H1 (cell line): ENCODE data around the gene GALNT9. TPM values are rescaled to one million over a fixed set of nuclear protein-coding genes. Genes with fewer than 3 reads are reported as not detected.

ENCODE experiments used
- POLR2A ChIP-seq, 2 experiments: IDR thresholded peaks; 1 replicate in 1 of 2; 2 replicates in 1 of 2; pipeline ENCODE4 v1.6.1; 2011; ENCODE audit warnings: low read depth in 2 of 2, low read length in 2 of 2, mild to moderate bottlenecking in 2 of 2; ENCODE audit errors: control extremely low read depth in 1 of 2
- RAD21 ChIP-seq, 2 experiments: IDR thresholded peaks in 1 of 2; conservative IDR thresholded peaks in 1 of 2; 2 replicates each; pipeline ENCODE4 v1.6.1; 2011; ENCODE audit warnings: low read depth in 2 of 2, low read length in 2 of 2, improper control_type of control experiment in 1 of 2, inconsistent platforms in 1 of 2, mild to moderate bottlenecking in 1 of 2, moderate library complexity in 1 of 2
- SP2 ChIP-seq: IDR thresholded peaks from 2 replicates; pipeline ENCODE4 v1.6.1; 2012; ENCODE audit warnings: mild to moderate bottlenecking, low read length, inconsistent platforms
- TAF1 ChIP-seq: IDR thresholded peaks from 2 replicates; pipeline ENCODE4 v1.6.1; 2011; ENCODE audit warnings: mild to moderate bottlenecking, low read depth, low read length
- polyA plus RNA-seq, 7 experiments: library from polyadenylated mRNA; depleted of rRNA in 3 of 7; stranded (reverse) in 5 of 7; unstranded in 2 of 7; fragments of >200 nt in 5 of 7; fragments of 200-250 nt in 2 of 7; gene quantifications; 1 replicate in 5 of 7; 2 replicates in 1 of 7; 4 replicates in 1 of 7; pipeline versions ENCODE4 v1.2.1 to v1.2.3, GENCODE V29; 2011 to 2013; ENCODE audit warnings: missing spikeins in 2 of 7, mixed read lengths in 2 of 7
- total RNA-seq: library from RNA; stranded (reverse); fragmentation: NEBNext Ultra II Directional; extraction: Animal tissue kit (Norgen Biotek cat#: 25700); gene quantifications from 2 replicates; pipeline ENCODE4 v1.2.1, GENCODE V29; 2021

Gene GALNT9
- total and polyA plus RNA-seq, 2 of the 8 experiments (the other 6 are each of a cell fraction or from before 2014, with no cell fraction given), result 2.0 to 3.6 TPM

- no peak for TF ChIP-seq SP2
- TF ChIP-seq RAD21 (IDR thresholded peaks at IDR 0.05 in 1 of 2, conservative IDR thresholded peaks at IDR 0.05 in 1 of 2; ENCODE audit: low read depth in 2 of 2, low read length in 2 of 2), result no peak
- no peak for TF ChIP-seq TAF1
- TF ChIP-seq POLR2A (IDR thresholded peaks at IDR 0.05; ENCODE audit: control extremely low read depth in 1 of 2, low read depth in 2 of 2, low read length in 2 of 2), result no peak
These were observed 51.9 kb downstream of the GALNT9 start (continued) for GRCh38 chr12:132277374-132277941.
